ENCODE results near the gene SEMA6D. TPM values are rescaled to one million over a fixed set of nuclear protein-coding genes. Genes with fewer than 3 reads are reported as not detected.

SEMA6D gene
- total and polyA plus RNA-seq, 10 of the 15 experiments (the other 5 are each of a cell fraction or from before 2014, with no cell fraction given): 0.01 to 0.52 (median 0.09) TPM; not detected in 6

DNA sequence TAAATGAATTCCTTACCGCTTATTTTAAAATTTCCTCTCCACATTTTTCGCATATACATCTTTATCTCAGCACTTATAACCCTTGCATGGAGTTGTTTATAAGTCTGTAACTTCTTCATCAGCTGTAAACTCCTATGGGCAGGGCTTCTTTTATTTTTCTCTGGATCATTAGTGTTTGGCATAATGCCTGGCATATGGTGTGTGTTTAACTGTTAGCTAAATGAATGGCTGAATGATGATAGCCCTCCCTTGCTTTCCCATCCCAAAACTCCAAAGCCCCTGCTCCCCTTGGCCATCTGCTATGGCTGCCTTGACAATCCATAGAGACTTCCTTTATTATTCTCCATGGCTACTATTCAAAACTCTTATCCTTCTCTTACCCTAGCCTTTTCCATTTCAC is 48.1 kb upstream of the SEMA6D start:
- CTCF ChIA-PET: no interaction called here
- no peak for FAIRE-seq

DNA sequence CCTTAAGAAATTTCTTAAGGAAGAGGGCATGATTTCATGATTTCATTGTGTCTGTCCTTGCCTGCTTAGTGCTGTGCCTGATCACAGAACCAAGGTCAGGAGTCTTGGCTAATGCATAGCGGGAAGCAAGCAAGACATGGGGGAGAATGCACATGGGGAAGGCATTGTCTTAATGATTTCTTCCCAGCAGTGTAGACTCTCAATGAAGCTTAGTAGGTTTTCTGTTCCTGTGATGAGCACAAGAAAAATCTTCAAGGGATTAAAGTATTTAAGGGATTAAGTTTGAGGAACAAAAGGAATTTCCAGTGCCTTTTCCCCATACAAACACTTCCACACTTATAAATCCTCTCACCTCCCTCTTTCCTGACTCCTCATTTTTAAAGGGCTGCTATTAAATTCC is 46.9 kb upstream of the SEMA6D start:
- Histone ChIP-seq H3K36me3 (ENCODE audit: control insufficient read depth in 2 of 2, insufficient read depth in 2 of 2, low read length in 1 of 2) (no peaks in the 10 kb centered on the region), H3K27ac (ENCODE audit: control insufficient read depth, insufficient read depth) (no peak overlapping the region), H3K9ac (ENCODE audit: control insufficient read depth, insufficient read depth, low read length) (no peak overlapping the region), H3K4me3 (no peak overlapping the region), H3K9me3 (replicated peaks; ENCODE audit: control insufficient read depth, insufficient read depth, low read length) (no peaks in the 10 kb centered on the region), H2AFZ (ENCODE audit: control insufficient read depth, low read depth, low read length) (no peak overlapping the region), H3K4me2 (ENCODE audit: control insufficient read depth, insufficient read depth) (no peak overlapping the region), H4K20me1 (ENCODE audit: control insufficient read depth, insufficient read depth) (no peaks in the 10 kb centered on the region), H3K4me1 (ENCODE audit: control insufficient read depth, insufficient read depth, low read length) (no peaks in the 10 kb centered on the region), H3K79me2 (ENCODE audit: control insufficient read depth, insufficient read depth, low read length) (no peaks in the 10 kb centered on the region), H3K27me3 (replicated peaks in 1 of 2; ENCODE audit: control insufficient read depth in 2 of 2, insufficient read depth in 2 of 2, low read length in 1 of 2) (no peaks in the 10 kb centered on the region)
- ChIA-PET POLR2A (no interaction called here), SMC1A (ENCODE audit: uncharacterized antibody, unreplicated experiment) (interaction anchor here (0.7 kb wide), 1 partner anchor 35 kb away, joined by 3 read pairs; no protein-coding TSS in a partner anchor), RAD21 (ENCODE audit: unreplicated experiment) (no interaction called here), CTCF (interaction anchor here (1.2 kb wide), 1 partner anchor 318 kb away, joined by 3 read pairs; no protein-coding TSS in a partner anchor)
- ATAC-seq (no peak), DNase-seq (ENCODE audit: low read depth, low spot score) (no peak), FAIRE-seq (no peak)
- in situ Hi-C loops (cut with MboI) (no loop called here), intact Hi-C loops (cut with micrococcal nuclease; ENCODE audit: unreplicated experiment) (no loop called here)
- BruUV-seq (replicated peaks): no TSS peak
- WGBS (ENCODE audit: insufficient coverage, insufficient replicate concordance, low lambda C conversion rate, missing lambda C conversion rate): 42% methylated on average over 1 of the region's 1 CpG
- TF ChIP-seq CEBPB (IDR thresholded peaks at IDR 0.05; ENCODE audit: borderline replicate concordance in 1 of 2, low read depth in 2 of 2, low read length in 2 of 2): no peak
- no peak for TF ChIP-seq USF2 (IDR thresholded peaks at IDR 0.05; ENCODE audit: borderline replicate concordance, low read depth, low read length)
- TF ChIP-seq E4F1 (IDR thresholded peaks at IDR 0.05; ENCODE audit: borderline replicate concordance, partially characterized antibody): no peak
- TF ChIP-seq ZNF24 (IDR thresholded peaks at IDR 0.05): no peak
- TF ChIP-seq GABPA (IDR thresholded peaks at IDR 0.05; ENCODE audit: low read depth): no peak
- TF ChIP-seq SUZ12 (IDR thresholded peaks at IDR 0.05; ENCODE audit: unreplicated experiment): no peak

More for the DNA sequence above, 48.1 kb upstream of the SEMA6D start:
- in situ Hi-C loops (cut with MboI) (no loop called here), intact Hi-C loops (cut with micrococcal nuclease; ENCODE audit: unreplicated experiment) (no loop called here)
- DNase-seq (ENCODE audit: low read depth, low spot score): no peak
- ChIA-PET SMC1A (ENCODE audit: uncharacterized antibody, unreplicated experiment) (interaction anchor here (0.6 kb wide), 1 partner anchor 668 kb away, joined by 3 read pairs; no protein-coding TSS in a partner anchor), RAD21 (ENCODE audit: unreplicated experiment) (no interaction called here), POLR2A (no interaction called here)
- no TSS peak for BruUV-seq (replicated peaks)
- H3K27ac ChIP-seq (ENCODE audit: control insufficient read depth, insufficient read depth): no peak overlapping the region
- H3K4me3 ChIP-seq: no peak overlapping the region
- no peaks in the 10 kb centered on the region for H3K4me1 ChIP-seq (ENCODE audit: control insufficient read depth, insufficient read depth, low read length)
- 21% methylated on average over 2 of the region's 2 CpGs for WGBS (ENCODE audit: insufficient coverage, insufficient replicate concordance, low lambda C conversion rate, missing lambda C conversion rate)
- no peaks in the 10 kb centered on the region for H3K27me3 ChIP-seq (replicated peaks in 1 of 2; ENCODE audit: control insufficient read depth in 2 of 2, insufficient read depth in 2 of 2, low read length in 1 of 2)
- TF ChIP-seq TCF7 (IDR thresholded peaks at IDR 0.05; ENCODE audit: borderline replicate concordance) (no peak), MTA2 (IDR thresholded peaks at IDR 0.05; ENCODE audit: low read depth) (no peak), E2F4 (IDR thresholded peaks at IDR 0.05; ENCODE audit: low read depth, low read length) (no peak), RELA (IDR thresholded peaks at IDR 0.05; ENCODE audit: borderline replicate concordance, partially characterized antibody) (no peak)
- TF ChIP-seq, protein P1, sequence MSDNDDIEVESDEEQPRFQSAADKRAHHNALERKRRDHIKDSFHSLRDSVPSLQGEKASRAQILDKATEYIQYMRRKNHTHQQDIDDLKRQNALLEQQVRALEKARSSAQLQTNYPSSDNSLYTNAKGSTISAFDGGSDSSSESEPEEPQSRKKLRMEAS (IDR thresholded peaks at IDR 0.05; ENCODE audit: low read depth, low read length): no peak
- H3K9ac ChIP-seq (ENCODE audit: control insufficient read depth, insufficient read depth, low read length): no peak overlapping the region
- H3K36me3 ChIP-seq (ENCODE audit: control insufficient read depth in 2 of 2, insufficient read depth in 2 of 2, low read length in 1 of 2): no peaks in the 10 kb centered on the region
- H3K79me2 ChIP-seq (ENCODE audit: control insufficient read depth, insufficient read depth, low read length): no peaks in the 10 kb centered on the region
- H2AFZ ChIP-seq (ENCODE audit: control insufficient read depth, low read depth, low read length): no peak overlapping the region
- H4K20me1 ChIP-seq (ENCODE audit: control insufficient read depth, insufficient read depth): no peaks in the 10 kb centered on the region
- H3K9me3 ChIP-seq (replicated peaks; ENCODE audit: control insufficient read depth, insufficient read depth, low read length): no peaks in the 10 kb centered on the region
- ATAC-seq: no peak
- H3K4me2 ChIP-seq (ENCODE audit: control insufficient read depth, insufficient read depth): no peak overlapping the region
